H1 (cell line): ENCODE measurements around the gene NET1. TPM values are rescaled to one million over a fixed set of nuclear protein-coding genes. Genes with fewer than 3 reads are reported as not detected.

Source experiments
- polyA plus RNA-seq, 7 experiments: library from polyadenylated mRNA; depleted of rRNA in 3 of 7; stranded (reverse) in 5 of 7; unstranded in 2 of 7; fragments of >200 nt in 5 of 7; fragments of 200-250 nt in 2 of 7; gene quantifications; 1 replicate in 5 of 7; 2 replicates in 1 of 7; 4 replicates in 1 of 7; pipeline versions ENCODE4 v1.2.1 to v1.2.3, GENCODE V29; 2011 to 2013; ENCODE audit warnings: missing spikeins in 2 of 7, mixed read lengths in 2 of 7
- total RNA-seq: library from RNA; stranded (reverse); fragmentation: NEBNext Ultra II Directional; extraction: Animal tissue kit (Norgen Biotek cat#: 25700); gene quantifications from 2 replicates; pipeline ENCODE4 v1.2.1, GENCODE V29; 2021
- TF ChIP-seq, protein P1 (sequence below): IDR thresholded peaks from 2 replicates; pipeline ENCODE4 v1.6.1; 2011; ENCODE audit warnings: low read length, improper control_type of control experiment

NET1 gene
- total and polyA plus RNA-seq, 2 of the 8 experiments (the other 6 are each of a cell fraction or from before 2014, with no cell fraction given), result 21.5 to 117 TPM

DNA sequence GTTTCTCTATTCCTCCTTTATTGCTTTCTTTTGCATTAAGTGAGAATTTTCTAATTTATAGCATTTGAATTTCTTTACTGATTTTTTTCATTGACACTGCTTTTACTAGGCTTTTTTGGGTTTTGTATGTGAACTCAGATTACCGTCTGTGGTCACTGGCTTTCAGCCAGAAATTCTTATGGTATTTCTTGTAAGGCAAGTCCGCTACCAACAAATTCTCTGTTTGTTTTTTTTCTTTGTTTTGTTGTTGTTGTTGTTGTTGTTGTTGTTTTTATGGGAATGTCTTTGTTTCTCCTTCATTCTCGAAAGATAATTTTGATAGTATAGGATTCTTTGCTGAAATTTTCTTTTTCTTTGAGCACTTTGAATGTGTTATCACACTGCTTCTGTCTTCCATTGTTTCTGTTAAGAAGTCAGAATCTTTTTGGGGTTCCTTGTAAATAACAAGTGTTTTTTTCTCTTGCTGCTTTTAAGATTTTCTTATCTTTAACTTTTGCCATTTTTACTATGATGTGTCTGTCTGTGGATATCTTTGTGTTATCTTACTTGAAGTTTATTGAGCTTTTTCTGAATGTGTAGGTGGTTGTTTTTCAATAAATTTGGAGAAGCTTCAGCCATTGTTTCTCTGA is 7.2 kb downstream of the NET1 start (continued):
- TF ChIP-seq, protein P1, sequence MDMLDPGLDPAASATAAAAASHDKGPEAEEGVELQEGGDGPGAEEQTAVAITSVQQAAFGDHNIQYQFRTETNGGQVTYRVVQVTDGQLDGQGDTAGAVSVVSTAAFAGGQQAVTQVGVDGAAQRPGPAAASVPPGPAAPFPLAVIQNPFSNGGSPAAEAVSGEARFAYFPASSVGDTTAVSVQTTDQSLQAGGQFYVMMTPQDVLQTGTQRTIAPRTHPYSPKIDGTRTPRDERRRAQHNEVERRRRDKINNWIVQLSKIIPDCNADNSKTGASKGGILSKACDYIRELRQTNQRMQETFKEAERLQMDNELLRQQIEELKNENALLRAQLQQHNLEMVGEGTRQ, result no peak
